Vagina (tissue), 2 donors: ENCODE measurements around the gene ZNF738.

Experiments
- CTCF ChIP-seq, 3 experiments: fragments of 450-650 bp in 2 of 3; fragments of 200-600 bp in 1 of 3; sonication (generic) in 1 of 3; IDR thresholded peaks; one replicate each; pipeline ENCODE4 v1.5.1; 2017 to 2019; ENCODE audit warnings: antibody characterized with exemption in 3 of 3, mild to moderate bottlenecking in 2 of 3, moderate library complexity in 2 of 3
- POLR2A ChIP-seq, 2 donors: fragments of 450-650 bp; IDR thresholded peaks; one replicate each; pipeline ENCODE4 v1.6.1; 2017; ENCODE audit warnings: antibody characterized with exemption in 2 of 2, mild to moderate bottlenecking in 2 of 2, moderate library complexity in 2 of 2
- POLR2AphosphoS5 ChIP-seq, 2 donors: sonication (generic); formaldehyde crosslinking; IDR thresholded peaks; one replicate each; pipeline ENCODE4 v1.9.0; 2017; ENCODE audit warnings: antibody characterized with exemption in 2 of 2, mild to moderate bottlenecking in 2 of 2, low read depth in 1 of 2; ENCODE audit not compliant: insufficient read depth in 1 of 2

GRCh38 chr19:21317821-21318220, 41.0 kb upstream of the ZNF738 start:
- TF ChIP-seq CTCF (IDR thresholded peaks at IDR 0.05), result no peak
- TF ChIP-seq POLR2A (IDR thresholded peaks at IDR 0.05), result no peak
- TF ChIP-seq POLR2AphosphoS5 (IDR thresholded peaks at IDR 0.05; ENCODE audit: insufficient read depth in 1 of 2, low read depth in 1 of 2), result no peak
